Right atrium auricular region (tissue), 2 donors: Measurements from ENCODE around the gene GPR108. TPM values are rescaled to one million over a fixed set of nuclear protein-coding genes. Genes with fewer than 3 reads are reported as not detected.
A peak's percentile ranks its signal among the peaks of the same experiment; 100 is the strongest.

Experiments
- DNase-seq: peaks from one replicate; pipeline ENCODE4 v3.0.0-alpha.2; 2019; ENCODE audit warnings: low spot score
- H3K27ac ChIP-seq, 2 donors: fragments of 200-600 bp; sonication (generic); 1 replicate in 1 of 2; 2 replicates in 1 of 2; pipeline ENCODE4 v1.5.1; 2016 to 2019
- H3K27me3 ChIP-seq, 2 donors: fragments of 200-600 bp; sonication (generic); one replicate each; pipeline versions ENCODE4 v1.5.1 to v1.6.0; 2017 to 2019
- H3K36me3 ChIP-seq: fragments of 200-600 bp; sonication (generic); one replicate; pipeline ENCODE4 v1.5.1; 2016
- H3K4me1 ChIP-seq, 2 donors: fragments of 200-600 bp; sonication (generic); one replicate each; pipeline versions ENCODE4 v1.5.1 to v1.6.0; 2017 to 2019
- H3K4me3 ChIP-seq, 2 donors: fragments of 200-600 bp; sonication (generic); 1 replicate in 1 of 2; 2 replicates in 1 of 2; pipeline ENCODE4 v1.5.1; 2017 to 2019; ENCODE audit warnings: mild to moderate bottlenecking in 1 of 2, moderate library complexity in 1 of 2
- H3K9me3 ChIP-seq, 2 donors: fragments of 200-600 bp; sonication (generic); one replicate each; pipeline ENCODE4 v1.5.1; 2019
- CTCF ChIP-seq, 2 donors: fragments of 200-600 bp; sonication (generic); IDR thresholded peaks; one replicate each; pipeline ENCODE4 v1.5.1; 2019; ENCODE audit warnings: antibody characterized with exemption in 2 of 2
- total RNA-seq, 2 donors: library from RNA; depleted of rRNA; stranded (reverse); fragments of >200 nt; gene quantifications; one replicate each; pipeline ENCODE4 v1.1.0, GENCODE V29; 2016

Gene GPR108
- total RNA-seq, 2 donors from 2014 or later, result 40.3 to 41.3 TPM

GRCh38 chr19:6739390-6739882 is 2.1 kb upstream of the GPR108 start, which contains the start of gene TRIP10:
Gene TRIP10, plus strand, starts transcription at chr19:6739680. Its CDS starts 82 bp downstream, at chr19:6739762.
- H3K4me3 ChIP-seq, result peak within 1 kb of the TSS; percentile 94 to 95
- peaks cover 13% of the 10 kb centered on the region for H3K36me3 ChIP-seq
- no peak for TF ChIP-seq CTCF (IDR thresholded peaks at IDR 0.05)
- no peaks in the 10 kb centered on the region for H3K9me3 ChIP-seq
- peaks cover 0 to 68% of the 10 kb centered on the region in 2 donors for H3K4me1 ChIP-seq
- peak within 1 kb of the TSS; percentile 96 to 97 for H3K27ac ChIP-seq
- H3K27me3 ChIP-seq, result no peaks in the 10 kb centered on the region
- peak; percentile 91 for DNase-seq

GRCh38 chr19:6738787-6739389 is 1.5 kb upstream of the GPR108 start:
- Histone ChIP-seq H3K27ac (peak overlapping the region; percentile 96 to 97), H3K4me1 (peaks cover 0 to 62% of the 10 kb centered on the region in 2 donors), H3K27me3 (no peaks in the 10 kb centered on the region), H3K9me3 (no peaks in the 10 kb centered on the region), H3K4me3 (peak overlapping the region; percentile 11 to 95), H3K36me3 (peaks cover 13% of the 10 kb centered on the region)
- DNase-seq, result peak; percentile 67
- TF ChIP-seq CTCF (IDR thresholded peaks at IDR 0.05), result no peak

GRCh38 chr19:6737873-6738786 is 750 bp upstream of the GPR108 start:
- H3K36me3 ChIP-seq, result peaks cover 8% of the 10 kb centered on the region
- H3K4me1 ChIP-seq, result peaks cover 0 to 55% of the 10 kb centered on the region in 2 donors
- peak overlapping the region; percentile 96 to 97 for H3K27ac ChIP-seq
- no peaks in the 10 kb centered on the region for H3K9me3 ChIP-seq
- no peaks in the 10 kb centered on the region for H3K27me3 ChIP-seq
- peak; percentile 87 for DNase-seq
- peak overlapping the region in 1 of 2 donors; percentile 95 for H3K4me3 ChIP-seq
- TF ChIP-seq CTCF (IDR thresholded peaks at IDR 0.05), result peak; percentile 44 to 72

- DNase-seq, result no peak
- TF ChIP-seq CTCF (IDR thresholded peaks at IDR 0.05), result peak in 1 of 2 donors; percentile 37
- peak overlapping the region; percentile 87 to 92 for H3K4me3 ChIP-seq
- H3K9me3 ChIP-seq, result no peaks in the 10 kb centered on the region
- peaks cover 0 to 42% of the 10 kb centered on the region in 2 donors for H3K4me1 ChIP-seq
- H3K27ac ChIP-seq, result peak overlapping the region; percentile 97 to 99
- H3K36me3 ChIP-seq, result peaks cover 10% of the 10 kb centered on the region
- H3K27me3 ChIP-seq, result no peaks in the 10 kb centered on the region
Measured at GRCh38 chr19:6736917-6737283, 480 bp downstream of the GPR108 start.

- TF ChIP-seq CTCF (IDR thresholded peaks at IDR 0.05), result peak; percentile 33 to 71
- Histone ChIP-seq H3K4me1 (peaks cover 0 to 37% of the 10 kb centered on the region in 2 donors), H3K36me3 (peaks cover 16% of the 10 kb centered on the region), H3K27me3 (no peaks in the 10 kb centered on the region), H3K9me3 (no peaks in the 10 kb centered on the region), H3K27ac (peak overlapping the region; percentile 97 to 99), H3K4me3 (peak overlapping the region; percentile 87 to 92)
- DNase-seq, result peak; percentile 88
Measured at GRCh38 chr19:6736169-6736916, 1.0 kb downstream of the GPR108 start.
